Vagina (tissue), 2 donors: ENCODE data around the gene GPD1L. TPM values are rescaled to one million over a fixed set of nuclear protein-coding genes. Genes with fewer than 3 reads are reported as not detected.

ENCODE experiments used
- DNase-seq, 2 donors: peaks; one replicate each; pipeline ENCODE4 v3.0.0-alpha.2; 2017; ENCODE audit errors: extremely low spot score in 2 of 2
- H3K27ac ChIP-seq: fragments of 200-600 bp; sonication (generic); one replicate; pipeline ENCODE4 v1.5.1; 2019
- H3K27me3 ChIP-seq: fragments of 200-600 bp; sonication (generic); one replicate; pipeline ENCODE4 v1.5.1; 2019
- H3K36me3 ChIP-seq, 2 donors: fragments of 200-600 bp; sonication (generic); one replicate each; pipeline ENCODE4 v1.5.1; 2017 to 2019
- H3K4me1 ChIP-seq: fragments of 200-600 bp; sonication (generic); one replicate; pipeline ENCODE4 v1.5.1; 2019
- H3K4me3 ChIP-seq, 2 donors: fragments of 200-600 bp; sonication (generic); 1 replicate in 1 of 2; 2 replicates in 1 of 2; pipeline ENCODE4 v1.5.1; 2016 to 2019
- H3K9me3 ChIP-seq: fragments of 200-600 bp; sonication (generic); one replicate; pipeline ENCODE4 v1.5.1; 2019
- POLR2A ChIP-seq, 2 donors: fragments of 450-650 bp; IDR thresholded peaks; one replicate each; pipeline ENCODE4 v1.6.1; 2017; ENCODE audit warnings: antibody characterized with exemption in 2 of 2, mild to moderate bottlenecking in 2 of 2, moderate library complexity in 2 of 2
- POLR2AphosphoS5 ChIP-seq, 2 donors: sonication (generic); formaldehyde crosslinking; IDR thresholded peaks; one replicate each; pipeline ENCODE4 v1.9.0; 2017; ENCODE audit warnings: antibody characterized with exemption in 2 of 2, mild to moderate bottlenecking in 2 of 2, low read depth in 1 of 2; ENCODE audit not compliant: insufficient read depth in 1 of 2
- intact Hi-C: fragments of 100-400 bp; cut with DNase I; formaldehyde crosslinking; loops from one replicate; pipeline ENCODE4 v1.15.1; 2023
- total RNA-seq: library from RNA; depleted of rRNA; stranded (reverse); fragments of >200 nt; gene quantifications from one replicate; pipeline ENCODE4 v1.2.3, GENCODE V29; 2016
- TF ChIP-seq, protein P1 (sequence below), 3 experiments: fragments of 450-650 bp in 2 of 3; fragments of 200-600 bp in 1 of 3; sonication (generic) in 1 of 3; IDR thresholded peaks; one replicate each; pipeline ENCODE4 v1.5.1; 2017 to 2019; ENCODE audit warnings: antibody characterized with exemption in 3 of 3, mild to moderate bottlenecking in 2 of 3, moderate library complexity in 2 of 3

The GPD1L gene
- total RNA-seq, 1 donor from 2014 or later, result 57.5 TPM

DNA sequence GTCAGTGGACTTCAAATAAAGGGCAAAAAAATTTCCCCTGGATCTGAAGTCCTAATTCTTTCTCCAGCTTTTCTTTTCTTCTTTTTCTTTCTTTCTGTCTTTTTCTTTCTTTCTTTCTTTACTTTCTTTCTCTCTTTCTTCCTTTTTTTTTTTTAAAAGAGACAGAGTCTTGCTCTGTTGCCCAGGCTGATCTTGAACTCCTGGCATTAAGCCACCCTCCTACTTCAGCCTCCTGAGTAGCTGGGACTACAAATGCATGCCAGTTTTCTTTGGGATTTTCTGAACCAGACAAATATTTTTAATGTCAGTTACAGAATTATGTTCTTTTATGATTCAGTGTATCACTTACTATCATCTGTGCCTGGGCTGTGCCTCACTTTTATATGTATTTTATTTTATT is 86.7 kb downstream of the GPD1L start:
- H3K4me1 ChIP-seq, result no peaks in the 10 kb centered on the region
- no peaks in the 10 kb centered on the region for H3K36me3 ChIP-seq
- no peak for DNase-seq
- H3K4me3 ChIP-seq, result no peak overlapping the region
- no peaks in the 10 kb centered on the region for H3K27me3 ChIP-seq
- intact Hi-C loops, result no loop called here
- no peaks in the 10 kb centered on the region for H3K9me3 ChIP-seq
- TF ChIP-seq POLR2A (IDR thresholded peaks at IDR 0.05) (no peak), POLR2AphosphoS5 (IDR thresholded peaks at IDR 0.05; ENCODE audit: insufficient read depth in 1 of 2, low read depth in 1 of 2) (no peak)
- TF ChIP-seq, protein P1, sequence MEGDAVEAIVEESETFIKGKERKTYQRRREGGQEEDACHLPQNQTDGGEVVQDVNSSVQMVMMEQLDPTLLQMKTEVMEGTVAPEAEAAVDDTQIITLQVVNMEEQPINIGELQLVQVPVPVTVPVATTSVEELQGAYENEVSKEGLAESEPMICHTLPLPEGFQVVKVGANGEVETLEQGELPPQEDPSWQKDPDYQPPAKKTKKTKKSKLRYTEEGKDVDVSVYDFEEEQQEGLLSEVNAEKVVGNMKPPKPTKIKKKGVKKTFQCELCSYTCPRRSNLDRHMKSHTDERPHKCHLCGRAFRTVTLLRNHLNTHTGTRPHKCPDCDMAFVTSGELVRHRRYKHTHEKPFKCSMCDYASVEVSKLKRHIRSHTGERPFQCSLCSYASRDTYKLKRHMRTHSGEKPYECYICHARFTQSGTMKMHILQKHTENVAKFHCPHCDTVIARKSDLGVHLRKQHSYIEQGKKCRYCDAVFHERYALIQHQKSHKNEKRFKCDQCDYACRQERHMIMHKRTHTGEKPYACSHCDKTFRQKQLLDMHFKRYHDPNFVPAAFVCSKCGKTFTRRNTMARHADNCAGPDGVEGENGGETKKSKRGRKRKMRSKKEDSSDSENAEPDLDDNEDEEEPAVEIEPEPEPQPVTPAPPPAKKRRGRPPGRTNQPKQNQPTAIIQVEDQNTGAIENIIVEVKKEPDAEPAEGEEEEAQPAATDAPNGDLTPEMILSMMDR (IDR thresholded peaks at IDR 0.05), result no peak
- no peak overlapping the region for H3K27ac ChIP-seq

DNA sequence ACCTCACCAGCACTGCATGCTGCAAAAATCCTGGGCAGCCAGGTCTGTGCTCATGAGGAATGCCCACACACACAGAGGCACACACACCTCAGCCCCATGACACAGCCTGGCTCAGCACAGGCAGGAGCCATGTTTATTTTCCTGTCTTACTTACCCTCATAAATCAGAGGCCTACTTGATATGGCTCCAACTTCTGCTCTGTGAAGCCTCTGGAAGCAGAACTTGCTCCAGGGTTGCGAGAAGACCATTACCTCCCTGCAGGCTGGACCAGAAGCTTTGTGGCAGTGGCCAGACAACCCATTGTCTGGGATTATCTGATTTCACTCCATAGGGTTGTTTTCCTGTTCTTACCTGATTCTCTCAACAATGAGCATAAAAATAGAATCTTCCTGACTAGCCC is 88.2 kb downstream of the GPD1L start:
- no peaks in the 10 kb centered on the region for H3K36me3 ChIP-seq
- intact Hi-C loops, result no loop called here
- no peaks in the 10 kb centered on the region for H3K4me1 ChIP-seq
- TF ChIP-seq, protein P1 (IDR thresholded peaks at IDR 0.05), result no peak
- TF ChIP-seq POLR2A (IDR thresholded peaks at IDR 0.05) (no peak), POLR2AphosphoS5 (IDR thresholded peaks at IDR 0.05; ENCODE audit: insufficient read depth in 1 of 2, low read depth in 1 of 2) (no peak)
- H3K27me3 ChIP-seq, result no peaks in the 10 kb centered on the region
- H3K9me3 ChIP-seq, result no peaks in the 10 kb centered on the region
- H3K27ac ChIP-seq, result no peak overlapping the region
- no peak overlapping the region for H3K4me3 ChIP-seq
- DNase-seq, result no peak

DNA sequence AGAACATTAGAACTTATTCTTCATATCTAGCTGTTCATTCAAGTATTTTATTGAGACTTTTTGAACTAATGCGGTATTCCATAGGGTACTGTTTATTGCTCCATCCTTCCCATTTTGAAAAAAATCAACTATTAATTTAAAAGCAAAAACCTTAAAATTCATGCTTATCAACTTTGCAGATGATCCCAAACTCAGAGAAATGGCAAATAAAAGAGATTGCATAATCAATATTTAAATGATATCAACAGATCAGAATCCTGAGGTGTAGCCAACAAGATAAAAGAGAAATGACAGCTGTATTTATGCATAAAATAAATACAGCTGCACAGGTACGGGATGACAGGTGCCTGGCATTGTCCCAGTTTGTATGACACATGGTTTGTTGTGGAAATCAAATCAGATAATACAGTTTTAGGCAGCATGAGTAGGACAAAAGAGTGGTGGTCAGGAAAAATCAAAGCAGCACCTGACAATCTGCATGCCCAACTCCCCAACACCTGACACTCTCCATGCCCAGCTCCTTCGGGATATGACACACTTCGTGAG is 89.6 kb downstream of the GPD1L start:
- intact Hi-C loops, result no loop called here
- TF ChIP-seq POLR2AphosphoS5 (IDR thresholded peaks at IDR 0.05; ENCODE audit: insufficient read depth in 1 of 2, low read depth in 1 of 2), result no peak
- no peak for TF ChIP-seq POLR2A (IDR thresholded peaks at IDR 0.05)
- TF ChIP-seq, protein P1 (IDR thresholded peaks at IDR 0.05), result no peak
- no peaks in the 10 kb centered on the region for H3K4me1 ChIP-seq
- H3K9me3 ChIP-seq, result no peaks in the 10 kb centered on the region
- no peak for DNase-seq
- no peak overlapping the region for H3K27ac ChIP-seq
- no peaks in the 10 kb centered on the region for H3K36me3 ChIP-seq
- H3K27me3 ChIP-seq, result no peaks in the 10 kb centered on the region
- no peak overlapping the region for H3K4me3 ChIP-seq

DNA sequence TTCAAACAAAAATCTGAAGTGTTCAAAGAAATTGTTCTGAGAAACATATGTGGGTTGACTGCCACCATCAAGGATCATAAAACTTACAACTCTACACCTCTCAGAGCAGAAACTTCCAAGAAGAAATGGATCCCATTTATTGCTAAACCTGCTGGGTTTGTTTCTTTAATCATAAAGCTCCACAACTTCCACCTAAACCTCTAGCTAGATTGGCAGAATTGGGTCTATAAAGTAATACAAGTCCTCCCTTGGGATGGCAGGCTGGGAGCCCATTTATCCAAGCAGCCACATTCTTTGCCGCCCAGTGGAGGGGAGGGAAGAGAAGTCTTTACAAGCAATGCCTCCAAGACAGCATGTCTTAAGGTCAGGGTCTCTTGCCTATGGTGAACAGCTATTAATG is 91.6 kb downstream of the GPD1L start:
- intact Hi-C loops, result no loop called here

DNA sequence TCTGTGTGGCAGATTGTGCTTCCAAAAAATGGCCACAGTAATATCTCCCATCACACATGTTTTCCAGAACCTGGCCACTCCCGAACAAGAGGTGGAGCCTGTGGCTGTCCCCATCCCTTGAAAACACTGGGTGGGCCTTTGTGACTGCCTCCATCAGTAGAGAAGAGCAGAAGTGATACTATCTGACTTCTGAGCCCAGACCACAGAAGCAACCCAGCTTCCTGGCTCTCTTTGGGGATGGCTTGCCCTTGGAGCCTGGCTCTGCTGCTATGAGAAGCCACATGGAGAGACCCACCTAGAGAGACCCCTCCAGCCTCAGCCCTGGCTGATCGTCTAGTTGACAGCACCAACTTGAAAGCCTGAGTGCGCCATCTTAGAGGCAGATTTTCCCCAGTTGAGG is 92.3 kb downstream of the GPD1L start:
- Histone ChIP-seq H3K9me3 (no peaks in the 10 kb centered on the region), H3K4me3 (no peak overlapping the region), H3K27me3 (no peaks in the 10 kb centered on the region), H3K27ac (no peak overlapping the region), H3K36me3 (no peaks in the 10 kb centered on the region), H3K4me1 (no peaks in the 10 kb centered on the region)
- TF ChIP-seq POLR2A (IDR thresholded peaks at IDR 0.05), result no peak
- TF ChIP-seq, protein P1 (IDR thresholded peaks at IDR 0.05), result no peak
- no peak for TF ChIP-seq POLR2AphosphoS5 (IDR thresholded peaks at IDR 0.05; ENCODE audit: insufficient read depth in 1 of 2, low read depth in 1 of 2)
- DNase-seq, result no peak
- intact Hi-C loops, result no loop called here

More for the DNA sequence above, 91.6 kb downstream of the GPD1L start:
- no peaks in the 10 kb centered on the region for H3K9me3 ChIP-seq
- H3K36me3 ChIP-seq, result no peaks in the 10 kb centered on the region
- H3K27me3 ChIP-seq, result no peaks in the 10 kb centered on the region
- H3K4me3 ChIP-seq, result no peak overlapping the region
- H3K4me1 ChIP-seq, result no peaks in the 10 kb centered on the region
- H3K27ac ChIP-seq, result no peak overlapping the region
- DNase-seq, result no peak
- TF ChIP-seq, protein P1 (IDR thresholded peaks at IDR 0.05), result no peak
- no peak for TF ChIP-seq POLR2A (IDR thresholded peaks at IDR 0.05)
- TF ChIP-seq POLR2AphosphoS5 (IDR thresholded peaks at IDR 0.05; ENCODE audit: insufficient read depth in 1 of 2, low read depth in 1 of 2), result no peak
